A673 (cell line): Measurements from ENCODE around the gene OR10V1. TPM values are rescaled to one million over a fixed set of nuclear protein-coding genes. Genes with fewer than 3 reads are reported as not detected.
A peak's percentile ranks its signal among the peaks of the same experiment; 100 is the strongest.

Experiments
- BruUV-seq: library from RNA; stranded (reverse); fragments of 400-500 nt; replicated peaks from 2 replicates; lab custom pipeline; 2021; lab: Mats Ljungman, UMichigan
- CTCF ChIA-PET: fragments of 300-600 bp; sonication (Branson Sonifier 250); formaldehyde crosslinking; loops from one replicate; lab custom pipeline; 2022; ENCODE audit warnings: antibody characterized with exemption; lab: Charles Lee
- POLR2A ChIA-PET: fragments of 300-600 bp; sonication (Branson Sonifier 250); formaldehyde crosslinking; loops from one replicate; lab custom pipeline; 2022; ENCODE audit warnings: antibody characterized with exemption; ENCODE audit not compliant: low non-redundant PET; lab: Charles Lee
- DNase-seq: peaks from one replicate; pipeline ENCODE4 v3.0.0-alpha.2; 2015; ENCODE audit warnings: low spot score
- H3K27ac ChIP-seq: fragments of 200-600 bp; sonication (generic); 2 replicates; pipeline ENCODE4 v1.5.1; 2016; ENCODE audit warnings: mixed run types, low read depth, mild to moderate bottlenecking, mixed read lengths, antibody characterized with exemption, low read length; ENCODE audit not compliant: poor library complexity, severe bottlenecking
- H3K27me3 ChIP-seq: fragments of 200-600 bp; sonication (generic); replicated peaks from 2 replicates; pipeline ENCODE4 v1.6.1; 2017; ENCODE audit warnings: mixed run types, low read depth, mild to moderate bottlenecking, mixed read lengths, antibody characterized with exemption, low read length; ENCODE audit not compliant: insufficient read depth, poor library complexity
- H3K36me3 ChIP-seq: fragments of 200-600 bp; sonication (generic); 2 replicates; pipeline ENCODE4 v1.6.1; 2016; ENCODE audit warnings: mixed run types, mild to moderate bottlenecking, mixed read lengths, antibody characterized with exemption, low read length; ENCODE audit not compliant: insufficient read depth, poor library complexity, severe bottlenecking
- H3K4me1 ChIP-seq: fragments of 200-600 bp; sonication (generic); 2 replicates; pipeline ENCODE4 v1.6.1; 2017; ENCODE audit warnings: mixed run types, mild to moderate bottlenecking, mixed read lengths, antibody characterized with exemption, low read length; ENCODE audit not compliant: insufficient read depth, poor library complexity, severe bottlenecking
- H3K4me3 ChIP-seq: fragments of 200-600 bp; sonication (generic); 2 replicates; pipeline ENCODE4 v1.5.1; 2016; ENCODE audit warnings: low read depth, mixed run types, mild to moderate bottlenecking, mixed read lengths, low read length; ENCODE audit not compliant: poor library complexity, severe bottlenecking
- H3K9me3 ChIP-seq: fragments of 200-600 bp; sonication (generic); 2 replicates; pipeline ENCODE4 v1.6.1; 2016; ENCODE audit warnings: mixed run types, low read depth, mild to moderate bottlenecking, mixed read lengths, antibody characterized with exemption, low read length; ENCODE audit not compliant: poor library complexity, severe bottlenecking
- CTCF ChIP-seq: fragments of 300-800, 200-600 bp; sonication (generic); conservative IDR thresholded peaks from 2 replicates; pipeline ENCODE4 v1.5.1; 2017; ENCODE audit warnings: low read depth, mild to moderate bottlenecking, antibody characterized with exemption, low read length, moderate library complexity, mixed read lengths
- EZH2 ChIP-seq: fragments of 200-600 bp; sonication (generic); IDR thresholded peaks from 2 replicates; pipeline ENCODE4 v1.6.1; 2017; ENCODE audit warnings: borderline replicate concordance, low read depth, mild to moderate bottlenecking, mixed read lengths, antibody characterized with exemption, low read length; ENCODE audit not compliant: poor library complexity, severe bottlenecking
- intact Hi-C: fragments of 100-400 bp; cut with micrococcal nuclease; formaldehyde crosslinking; loops from one replicate; pipeline ENCODE4 v1.10.0; 2022; ENCODE audit not compliant: unreplicated experiment
- total RNA-seq: library from RNA; stranded (reverse); gene quantifications from 2 replicates; pipeline ENCODE4 v1.2.3, GENCODE V29; 2021

The OR10V1 gene
- total RNA-seq, 1 experiment from 2014 or later, result not detected

- TF ChIP-seq CTCF (no peak), EZH2 (no peak)
- peak; percentile 42 for DNase-seq
- no peaks in the 10 kb centered on the region for H3K27me3 ChIP-seq
- peak overlapping the region; percentile 72 for H3K4me3 ChIP-seq
- CTCF ChIA-PET, result interaction anchor here (0.5 to 1.5 kb wide), 6 partner anchors 11 to 497 kb away, joined by 3 to 8 read pairs (median 5); no protein-coding TSS in a partner anchor
- H3K36me3 ChIP-seq, result no peaks in the 10 kb centered on the region
- BruUV-seq, result no TSS peak
- H3K4me1 ChIP-seq, result peaks cover 5% of the 10 kb centered on the region
- POLR2A ChIA-PET, result no interaction called here
- H3K27ac ChIP-seq, result no peak overlapping the region
- intact Hi-C loops, result loop anchor here (1.0 kb wide), 2 partner anchors 48 to 165 kb away; no protein-coding TSS in a partner anchor
- no peaks in the 10 kb centered on the region for H3K9me3 ChIP-seq
Measured at GRCh38 chr11:59754494-59754858, 40.8 kb upstream of the OR10V1 start.

- H3K36me3 ChIP-seq, result no peaks in the 10 kb centered on the region
- BruUV-seq, result no TSS peak
- TF ChIP-seq CTCF, result peak; percentile 98
- TF ChIP-seq EZH2, result no peak
- peak overlapping the region; percentile 72 for H3K4me3 ChIP-seq
- ChIA-PET POLR2A (no interaction called here), CTCF (interaction anchor here (0.5 to 1.5 kb wide), 4 partner anchors 12 to 497 kb away, joined by 3 to 8 read pairs (median 6); no protein-coding TSS in a partner anchor)
- peak; percentile 85 for DNase-seq
- intact Hi-C loops, result loop anchor here (1.0 kb wide), 2 partner anchors 48 to 165 kb away; no protein-coding TSS in a partner anchor
- H3K4me1 ChIP-seq, result peaks cover 5% of the 10 kb centered on the region
- no peaks in the 10 kb centered on the region for H3K9me3 ChIP-seq
- no peaks in the 10 kb centered on the region for H3K27me3 ChIP-seq
- H3K27ac ChIP-seq, result no peak overlapping the region
Measured at GRCh38 chr11:59753650-59754493, 40.2 kb upstream of the OR10V1 start.

GRCh38 chr11:59746111-59746510 is 32.5 kb upstream of the OR10V1 start:
- no peak for DNase-seq
- Histone ChIP-seq H3K27me3 (peaks cover 26% of the 10 kb centered on the region), H3K27ac (no peak overlapping the region), H3K4me1 (no peaks in the 10 kb centered on the region), H3K36me3 (no peaks in the 10 kb centered on the region), H3K9me3 (no peaks in the 10 kb centered on the region), H3K4me3 (no peak overlapping the region)
- no TSS peak for BruUV-seq
- ChIA-PET POLR2A (no interaction called here), CTCF (no interaction called here)
- TF ChIP-seq CTCF, result no peak
- TF ChIP-seq EZH2, result no peak
- intact Hi-C loops, result no loop called here
